SH-SY5Y (cell line): ENCODE results near the gene HCAR3.

ENCODE experiments used
- GATA2 ChIP-seq: IDR thresholded peaks from 2 replicates; pipeline ENCODE4 v1.6.1; 2011; ENCODE audit warnings: mild to moderate bottlenecking, low read depth, low read length
- GATA3 ChIP-seq: IDR thresholded peaks from 2 replicates; pipeline ENCODE4 v1.6.1; 2011; ENCODE audit warnings: low read depth, mild to moderate bottlenecking, low read length, moderate library complexity

DNA sequence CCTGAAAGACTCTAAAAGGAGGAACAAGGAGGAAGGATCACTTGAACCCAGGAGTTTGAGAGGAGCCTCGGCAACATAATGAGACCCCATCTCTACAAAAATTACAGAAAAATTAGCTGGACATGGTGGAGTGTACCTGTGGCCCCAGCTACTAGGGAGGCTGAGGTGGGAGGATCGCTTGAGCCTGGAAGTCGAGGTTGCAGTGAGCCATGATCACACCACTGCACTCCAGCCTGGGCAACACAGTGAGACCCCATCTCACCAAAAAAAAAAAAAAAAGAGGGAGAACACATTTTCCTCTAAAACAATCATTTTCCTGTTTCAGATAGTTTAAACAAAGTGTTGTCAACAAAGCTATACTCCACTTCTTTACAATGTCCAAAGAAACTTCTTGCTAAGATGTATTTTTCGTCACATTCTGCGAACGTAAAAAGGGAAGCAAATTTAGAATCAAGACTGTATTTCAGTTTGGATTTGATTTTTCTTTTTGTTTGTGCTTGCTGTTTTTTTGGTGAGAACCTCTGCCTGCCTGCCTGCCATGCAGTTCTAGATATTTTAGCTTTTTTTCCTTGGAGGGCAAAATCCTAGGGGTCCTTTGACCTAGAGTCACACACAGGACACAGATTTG is 9.0 kb upstream of the HCAR3 start:
- TF ChIP-seq GATA2 (no peak), GATA3 (no peak)
